Parathyroid adenoma (tissue), 2 donors: ENCODE measurements around the gene ARSG.

Experiments
- H2AFZ ChIP-seq: fragments of 300-600 bp; sonication (generic); one replicate; pipeline ENCODE4 v1.7.0; 2017; ENCODE audit warnings: antibody characterized with exemption, mild to moderate bottlenecking
- H3K27ac ChIP-seq: fragments of 300-600 bp; sonication (generic); one replicate; pipeline ENCODE4 v1.7.0; 2017
- H3K27me3 ChIP-seq: fragments of 300-600 bp; sonication (generic); one replicate; pipeline ENCODE4 v1.7.0; 2017; ENCODE audit warnings: low read length; ENCODE audit not compliant: control insufficient read depth, insufficient read depth
- H3K36me3 ChIP-seq: fragments of 300-600 bp; sonication (generic); one replicate; pipeline ENCODE4 v1.7.0; 2017; ENCODE audit warnings: low read length; ENCODE audit not compliant: control insufficient read depth, insufficient read depth
- H3K4me1 ChIP-seq: fragments of 300-600 bp; sonication (generic); one replicate; pipeline ENCODE4 v1.7.0; 2017; ENCODE audit warnings: control low read depth
- H3K4me2 ChIP-seq: fragments of 300-600 bp; sonication (generic); one replicate; pipeline ENCODE4 v1.7.0; 2017; ENCODE audit warnings: low read length
- H3K4me3 ChIP-seq: fragments of 300-600 bp; sonication (generic); one replicate; pipeline ENCODE4 v1.7.0; 2017; ENCODE audit warnings: low read depth, low read length
- H3K79me2 ChIP-seq: fragments of 300-600 bp; sonication (generic); one replicate; pipeline ENCODE4 v1.7.0; 2017; ENCODE audit warnings: control low read depth
- H3K9ac ChIP-seq: fragments of 300-600 bp; sonication (generic); one replicate; pipeline ENCODE4 v1.7.0; 2017; ENCODE audit warnings: mild to moderate bottlenecking
- H3K9me3 ChIP-seq: fragments of 300-600 bp; sonication (generic); one replicate; pipeline ENCODE4 v1.7.0; 2017; ENCODE audit warnings: low read length; ENCODE audit not compliant: control insufficient read depth
- CTCF ChIP-seq: fragments of 300-600 bp; sonication (generic); IDR thresholded peaks from one replicate; pipeline ENCODE4 v1.7.0; 2017; ENCODE audit warnings: antibody characterized with exemption, mild to moderate bottlenecking
- donor health status: primary hyperparathyroidism.

ARSG gene

GRCh38 chr17:68315930-68316329 lies 24.6 kb downstream of the ARSG start:
- Histone ChIP-seq H3K79me2 (no peaks in the 10 kb centered on the region), H3K27ac (no peak overlapping the region), H3K4me1 (no peaks in the 10 kb centered on the region), H2AFZ (no peak overlapping the region), H3K4me3 (no peak overlapping the region), H3K36me3 (no peaks in the 10 kb centered on the region), H3K9ac (no peak overlapping the region), H3K4me2 (no peak overlapping the region), H3K9me3 (no peaks in the 10 kb centered on the region), H3K27me3 (no peaks in the 10 kb centered on the region)
- no peak for TF ChIP-seq CTCF

- Histone ChIP-seq H3K4me2 (no peak overlapping the region), H3K9me3 (no peaks in the 10 kb centered on the region), H3K27me3 (no peaks in the 10 kb centered on the region), H2AFZ (no peak overlapping the region), H3K4me1 (no peaks in the 10 kb centered on the region), H3K79me2 (no peaks in the 10 kb centered on the region), H3K36me3 (no peaks in the 10 kb centered on the region), H3K9ac (no peak overlapping the region), H3K4me3 (no peak overlapping the region), H3K27ac (no peak overlapping the region)
- no peak for TF ChIP-seq CTCF
Observed at GRCh38 chr17:68317458-68317857, 26.2 kb downstream of the ARSG start.

GRCh38 chr17:68318103-68318991 lies 27.1 kb downstream of the ARSG start:
- H3K9me3 ChIP-seq: no peaks in the 10 kb centered on the region
- H3K36me3 ChIP-seq: no peaks in the 10 kb centered on the region
- no peak overlapping the region for H3K27ac ChIP-seq
- no peak overlapping the region for H3K4me2 ChIP-seq
- no peaks in the 10 kb centered on the region for H3K79me2 ChIP-seq
- H3K9ac ChIP-seq: no peak overlapping the region
- no peaks in the 10 kb centered on the region for H3K27me3 ChIP-seq
- no peaks in the 10 kb centered on the region for H3K4me1 ChIP-seq
- TF ChIP-seq CTCF: no peak
- H3K4me3 ChIP-seq: no peak overlapping the region
- no peak overlapping the region for H2AFZ ChIP-seq

GRCh38 chr17:68319410-68320162 lies 28.3 kb downstream of the ARSG start:
- no peak for TF ChIP-seq CTCF
- Histone ChIP-seq H3K27me3 (no peaks in the 10 kb centered on the region), H3K4me1 (no peaks in the 10 kb centered on the region), H3K4me2 (no peak overlapping the region), H3K27ac (no peak overlapping the region), H3K4me3 (no peak overlapping the region), H3K9me3 (no peaks in the 10 kb centered on the region), H3K79me2 (no peaks in the 10 kb centered on the region), H3K36me3 (no peaks in the 10 kb centered on the region), H2AFZ (no peak overlapping the region), H3K9ac (no peak overlapping the region)
